CD4-positive, alpha-beta T cell treated with Interleukin-17A for 1 hour (primary cell): ENCODE data around the gene KCTD2.

Experiments used
- DNase-seq: peaks from one replicate; pipeline ENCODE4 v3.0.0-alpha.2; 2020

Gene KCTD2

GRCh38 chr17:75102385-75102821 is 55.4 kb downstream of the KCTD2 start:
- DNase-seq = no peak

GRCh38 chr17:75103601-75104554 is 56.9 kb downstream of the KCTD2 start:
- DNase-seq = no peak

GRCh38 chr17:75105126-75106080 is 58.4 kb downstream of the KCTD2 start:
- DNase-seq = no peak

- DNase-seq = no peak
Measured at GRCh38 chr17:75108193-75108592, 61.2 kb downstream of the KCTD2 start.

- no peak for DNase-seq
Measured at GRCh38 chr17:75109046-75109406, 62.0 kb downstream of the KCTD2 start.

GRCh38 chr17:75109407-75110233 is 62.6 kb downstream of the KCTD2 start, which contains the start of gene ARMC7:
Gene ARMC7 (plus strand): TSS chr17:75109969. CDS start chr17:75110289, 320 bp downstream.
- DNase-seq = peak; percentile 92

GRCh38 chr17:75110234-75110937 is 63.4 kb downstream of the KCTD2 start:
- peak; percentile 21 for DNase-seq

- no peak for DNase-seq
Measured at GRCh38 chr17:75111777-75112335, 64.8 kb downstream of the KCTD2 start.

GRCh38 chr17:75113798-75114551 is 67.0 kb downstream of the KCTD2 start:
- DNase-seq = peak; percentile 93

GRCh38 chr17:75114552-75115314 is 67.7 kb downstream of the KCTD2 start:
- DNase-seq = no peak
